Sigmoid colon (tissue), 7 donors: Measurements from ENCODE around the gene SHPK. TPM values are rescaled to one million over a fixed set of nuclear protein-coding genes. Genes with fewer than 3 reads are reported as not detected.

Experiments
- DNase-seq: peaks from one replicate; pipeline ENCODE4 v3.0.0-alpha.2; 2019
- H3K27ac ChIP-seq, 4 donors: fragments of 200-600 bp; sonication (generic); one replicate each; pipeline ENCODE4 v1.5.1; 2016 to 2019; ENCODE audit warnings: mild to moderate bottlenecking in 1 of 4
- H3K27me3 ChIP-seq, 3 donors: fragments of 200-600 bp; sonication (generic); one replicate each; pipeline ENCODE4 v1.5.1; 2019; ENCODE audit warnings: mild to moderate bottlenecking in 1 of 3
- H3K36me3 ChIP-seq, 4 donors: fragments of 200-600 bp; sonication (generic); one replicate each; pipeline ENCODE4 v1.5.1; 2016 to 2019
- H3K4me1 ChIP-seq, 4 donors: fragments of 200-600 bp; sonication (generic); one replicate each; pipeline ENCODE4 v1.5.1; 2017 to 2019
- H3K4me3 ChIP-seq, 4 donors: fragments of 200-600 bp; sonication (generic); one replicate each; pipeline ENCODE4 v1.5.1; 2017 to 2019; ENCODE audit warnings: mild to moderate bottlenecking in 2 of 4, moderate library complexity in 1 of 4
- H3K9me3 ChIP-seq, 4 donors: fragments of 200-600 bp in 3 of 4; sonication (generic) in 3 of 4; one replicate each; pipeline versions ENCODE4 v1.5.1 to v1.6.1; 2013 to 2019
- EP300 ChIP-seq, 4 donors: sonication (generic); formaldehyde crosslinking; IDR thresholded peaks; one replicate each; pipeline ENCODE4 v1.6.1; 2017; ENCODE audit warnings: antibody characterized with exemption in 4 of 4
- POLR2A ChIP-seq, 2 donors: fragments of 450-650 bp; IDR thresholded peaks; one replicate each; pipeline ENCODE4 v1.6.1; 2016; ENCODE audit warnings: antibody characterized with exemption in 2 of 2, mild to moderate bottlenecking in 2 of 2, moderate library complexity in 2 of 2
- POLR2AphosphoS5 ChIP-seq, 4 donors: sonication (generic); formaldehyde crosslinking; IDR thresholded peaks; one replicate each; pipeline ENCODE4 v1.6.1; 2017; ENCODE audit warnings: antibody characterized with exemption in 4 of 4
- WGBS, 2 donors: extraction: QIAGEN DNeasy Blood & Tissue Kit; methylation state at CpG; one replicate each; pipeline ENCODE4 v1.1.7; 2013; 5-methylcytosine and 5-hydroxymethylcytosine counted together
- intact Hi-C: fragments of 100-400 bp; cut with DNase I; formaldehyde crosslinking; loops from one replicate; pipeline ENCODE4 v1.15.1; 2023
- polyA plus RNA-seq, 3 donors: library from polyadenylated mRNA; stranded (reverse); fragments of 200-250 nt; gene quantifications; one replicate each; pipeline ENCODE4 v1.2.3, GENCODE V29; 2013
- total RNA-seq, 4 donors: library from RNA; depleted of rRNA; stranded (reverse); fragments of >200 nt; gene quantifications; one replicate each; pipeline ENCODE4 v1.1.0, GENCODE V29; 2016
- TF ChIP-seq, protein P1 (sequence below), 4 experiments: fragments of 450-650 bp in 3 of 4; fragments of 200-600 bp in 1 of 4; IDR thresholded peaks; one replicate each; pipeline ENCODE4 v1.5.1; 2016 to 2019; ENCODE audit warnings: antibody characterized with exemption in 4 of 4, mild to moderate bottlenecking in 3 of 4, moderate library complexity in 2 of 4
- donor health status: healthy with polysubstance abuse.
- donor health status: Bipolar disorder and iron deficiency.
- donor health status: healthy.

The SHPK gene
- total and polyA plus RNA-seq, 7 donors, result 5.8 to 12.7 (median 7.8) TPM

DNA sequence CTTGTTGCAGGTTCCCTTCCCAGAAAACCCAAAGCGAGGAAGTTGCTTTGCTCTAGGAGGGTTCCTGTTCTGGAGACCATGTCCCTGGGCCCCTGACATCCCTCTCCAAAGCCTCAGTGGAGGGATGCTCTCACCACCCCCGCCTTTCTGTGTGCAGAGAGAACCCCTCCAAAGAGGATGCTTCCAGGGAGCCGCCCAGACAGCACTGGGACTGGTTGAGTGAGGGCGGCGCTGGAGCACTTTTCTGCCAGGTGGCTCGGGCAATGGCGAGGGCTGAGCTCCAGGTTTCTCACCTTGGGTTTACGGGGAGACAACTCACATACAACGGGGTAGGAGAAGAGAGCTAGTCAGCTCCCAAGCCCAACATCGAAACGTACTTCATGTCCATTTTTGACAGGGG, 39.8 kb upstream of the SHPK start:
- WGBS, 2 donors, result 82 to 89% methylated on average over 11 of the region's 11 CpGs
- TF ChIP-seq, protein P1, sequence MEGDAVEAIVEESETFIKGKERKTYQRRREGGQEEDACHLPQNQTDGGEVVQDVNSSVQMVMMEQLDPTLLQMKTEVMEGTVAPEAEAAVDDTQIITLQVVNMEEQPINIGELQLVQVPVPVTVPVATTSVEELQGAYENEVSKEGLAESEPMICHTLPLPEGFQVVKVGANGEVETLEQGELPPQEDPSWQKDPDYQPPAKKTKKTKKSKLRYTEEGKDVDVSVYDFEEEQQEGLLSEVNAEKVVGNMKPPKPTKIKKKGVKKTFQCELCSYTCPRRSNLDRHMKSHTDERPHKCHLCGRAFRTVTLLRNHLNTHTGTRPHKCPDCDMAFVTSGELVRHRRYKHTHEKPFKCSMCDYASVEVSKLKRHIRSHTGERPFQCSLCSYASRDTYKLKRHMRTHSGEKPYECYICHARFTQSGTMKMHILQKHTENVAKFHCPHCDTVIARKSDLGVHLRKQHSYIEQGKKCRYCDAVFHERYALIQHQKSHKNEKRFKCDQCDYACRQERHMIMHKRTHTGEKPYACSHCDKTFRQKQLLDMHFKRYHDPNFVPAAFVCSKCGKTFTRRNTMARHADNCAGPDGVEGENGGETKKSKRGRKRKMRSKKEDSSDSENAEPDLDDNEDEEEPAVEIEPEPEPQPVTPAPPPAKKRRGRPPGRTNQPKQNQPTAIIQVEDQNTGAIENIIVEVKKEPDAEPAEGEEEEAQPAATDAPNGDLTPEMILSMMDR (IDR thresholded peaks at IDR 0.05), result no peak
- TF ChIP-seq EP300 (IDR thresholded peaks at IDR 0.05), result no peak
- no peak for TF ChIP-seq POLR2A (IDR thresholded peaks at IDR 0.05)
- TF ChIP-seq POLR2AphosphoS5 (IDR thresholded peaks at IDR 0.05), result no peak
- Histone ChIP-seq H3K27me3 (peaks cover 0 to under 1% (median 0%) of the 10 kb centered on the region in 3 donors), H3K27ac (no peak overlapping the region), H3K9me3 (no peaks in the 10 kb centered on the region), H3K4me3 (no peak overlapping the region), H3K36me3 (no peaks in the 10 kb centered on the region), H3K4me1 (no peaks in the 10 kb centered on the region)
- intact Hi-C loops, result no loop called here
- DNase-seq, result no peak

DNA sequence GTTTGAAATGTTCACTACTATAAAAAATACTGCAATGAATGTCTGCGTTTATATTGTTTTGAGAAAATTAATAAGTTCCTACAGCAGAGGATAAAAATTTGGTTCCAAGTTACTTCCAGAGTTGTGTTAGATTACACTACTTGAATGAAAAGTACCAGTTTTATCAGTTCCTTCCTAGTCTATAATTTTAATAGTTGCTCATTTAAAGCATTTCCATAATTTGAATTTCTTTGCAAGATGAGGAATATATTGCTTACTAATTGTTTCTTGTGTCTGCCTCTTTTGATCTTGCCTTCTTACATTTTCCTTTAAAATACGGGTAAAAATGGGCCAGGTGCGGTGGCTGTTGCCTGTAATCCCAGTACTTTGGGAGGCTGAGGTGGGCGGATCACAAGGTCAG, 36.5 kb upstream of the SHPK start:
- DNase-seq, result no peak
- Histone ChIP-seq H3K4me1 (peaks cover 0 to 21% (median 17%) of the 10 kb centered on the region in 4 donors), H3K27me3 (no peaks in the 10 kb centered on the region), H3K36me3 (no peaks in the 10 kb centered on the region), H3K9me3 (no peaks in the 10 kb centered on the region), H3K4me3 (no peak overlapping the region), H3K27ac (no peak overlapping the region)
- 94 to 96% methylated on average over 4 of the region's 4 CpGs for WGBS, 2 donors
- intact Hi-C loops, result no loop called here
- TF ChIP-seq, protein P1 (IDR thresholded peaks at IDR 0.05), result no peak
- no peak for TF ChIP-seq POLR2AphosphoS5 (IDR thresholded peaks at IDR 0.05)
- TF ChIP-seq EP300 (IDR thresholded peaks at IDR 0.05), result no peak
- no peak for TF ChIP-seq POLR2A (IDR thresholded peaks at IDR 0.05)

DNA sequence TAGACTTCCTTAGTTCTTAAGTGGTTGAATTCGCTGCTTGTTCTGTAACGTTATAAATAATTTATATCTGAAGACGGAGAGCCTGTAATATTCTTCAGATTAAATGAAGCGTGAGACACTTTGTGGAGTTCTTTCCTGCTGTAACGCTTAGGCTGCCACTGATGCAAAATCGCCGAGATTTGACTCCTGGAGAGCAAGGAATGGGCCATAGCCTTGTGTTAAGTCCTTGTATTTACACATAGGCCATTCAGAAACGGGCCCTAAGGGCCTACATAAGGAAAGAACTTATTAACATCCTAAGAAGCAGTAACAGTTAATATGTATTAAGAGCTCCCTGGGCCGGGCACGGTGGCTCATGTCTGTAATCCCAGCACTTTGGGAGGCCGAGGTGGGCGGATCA, 33.5 kb upstream of the SHPK start:
- DNase-seq, result no peak
- Histone ChIP-seq H3K4me3 (peak overlapping the region; percentile 91 to 97 (median 96)), H3K4me1 (peaks cover 0 to 43% (median 40%) of the 10 kb centered on the region in 4 donors), H3K27ac (peak overlapping the region in 3 of 4 donors; percentile 94 to 98 (median 97)), H3K9me3 (no peaks in the 10 kb centered on the region), H3K36me3 (peaks cover 0 to 6% (median 3%) of the 10 kb centered on the region in 4 donors), H3K27me3 (no peaks in the 10 kb centered on the region)
- TF ChIP-seq POLR2AphosphoS5 (IDR thresholded peaks at IDR 0.05), result no peak
- TF ChIP-seq, protein P1 (IDR thresholded peaks at IDR 0.05), result no peak
- TF ChIP-seq EP300 (IDR thresholded peaks at IDR 0.05), result no peak
- TF ChIP-seq POLR2A (IDR thresholded peaks at IDR 0.05), result no peak
- 38 to 54% methylated on average over 12 of the region's 12 CpGs for WGBS, 2 donors
- intact Hi-C loops, result loop anchor here (5.0 to 10.0 kb wide), 2 partner anchors 53 to 625 kb away; partner anchors contain the start of gene HASPIN

DNA sequence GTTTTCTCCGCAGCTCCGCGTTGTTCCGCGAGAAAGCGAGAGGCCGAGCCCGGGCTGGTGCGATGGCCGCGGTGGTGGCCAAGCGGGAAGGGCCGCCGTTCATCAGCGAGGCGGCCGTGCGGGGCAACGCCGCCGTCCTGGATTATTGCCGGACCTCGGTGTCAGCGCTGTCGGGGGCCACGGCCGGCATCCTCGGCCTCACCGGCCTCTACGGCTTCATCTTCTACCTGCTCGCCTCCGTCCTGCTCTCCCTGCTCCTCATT, 33.0 kb upstream of the SHPK start:
- H3K4me1 ChIP-seq, result peaks cover 0 to 43% (median 40%) of the 10 kb centered on the region in 4 donors
- intact Hi-C loops, result loop anchor here (5.0 to 10.0 kb wide), 2 partner anchors 53 to 624 kb away; partner anchors contain the start of gene HASPIN
- TF ChIP-seq, protein P1 (IDR thresholded peaks at IDR 0.05), result no peak
- TF ChIP-seq POLR2AphosphoS5 (IDR thresholded peaks at IDR 0.05) (no peak), POLR2A (IDR thresholded peaks at IDR 0.05) (no peak), EP300 (IDR thresholded peaks at IDR 0.05) (no peak)
- no peaks in the 10 kb centered on the region for H3K9me3 ChIP-seq
- H3K27ac ChIP-seq, result peak overlapping the region; percentile 94 to 98 (median 98)
- peaks cover 0 to 10% (median 8%) of the 10 kb centered on the region in 4 donors for H3K36me3 ChIP-seq
- 0 to 2% methylated on average over 32 of the region's 32 CpGs for WGBS, 2 donors
- peak overlapping the region; percentile 91 to 97 (median 96) for H3K4me3 ChIP-seq
- no peak for DNase-seq
- no peaks in the 10 kb centered on the region for H3K27me3 ChIP-seq
